HT1080 (cell line): Measurements from ENCODE around the gene IGFN1. TPM values are rescaled to one million over a fixed set of nuclear protein-coding genes. Genes with fewer than 3 reads are reported as not detected.
"Not testable (repeated sequence)": the region's sequence is repeated elsewhere in the genome, so short reads cannot be mapped to it uniquely, and the experiment has no call there.

ENCODE experiments used
- DNase-seq: peaks from one replicate; pipeline ENCODE4 v3.0.0-alpha.2; 2015; ENCODE audit warnings: low read depth
- total RNA-seq: library from RNA; depleted of rRNA; stranded (reverse); fragments of >200 nt; shearing (Covaris generic); gene quantifications from 2 replicates; pipeline ENCODE4 v1.2.3, GENCODE V29; 2014

The IGFN1 gene
- total RNA-seq, 1 experiment from 2014 or later: 0.14 TPM

- DNase-seq: no peak
These were observed 25.9 kb downstream of the IGFN1 start for GRCh38 chr1:201216395-201217085.

GRCh38 chr1:201217146-201217545 is 26.5 kb downstream of the IGFN1 start:
- DNase-seq: no peak

DNA sequence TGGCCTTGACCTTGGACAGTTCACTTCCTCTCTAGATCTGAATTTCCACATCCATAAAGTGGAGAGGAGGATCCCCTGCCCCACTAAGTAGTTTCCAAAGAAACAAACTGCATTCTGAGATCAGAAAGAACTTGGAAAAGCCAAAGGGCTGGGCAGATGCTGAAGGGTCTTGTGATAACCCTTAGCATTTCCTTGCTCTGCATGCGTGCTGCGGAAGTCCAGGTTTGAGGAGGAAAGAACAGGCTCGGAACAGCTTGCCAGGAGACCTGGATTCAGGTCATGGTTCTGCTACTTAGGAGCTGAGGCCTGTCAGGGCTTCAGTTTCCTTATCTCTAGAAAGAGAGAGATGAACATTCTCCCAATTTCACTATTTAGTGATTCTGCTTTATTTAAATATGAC is 27.2 kb downstream of the IGFN1 start:
- no peak for DNase-seq

DNA sequence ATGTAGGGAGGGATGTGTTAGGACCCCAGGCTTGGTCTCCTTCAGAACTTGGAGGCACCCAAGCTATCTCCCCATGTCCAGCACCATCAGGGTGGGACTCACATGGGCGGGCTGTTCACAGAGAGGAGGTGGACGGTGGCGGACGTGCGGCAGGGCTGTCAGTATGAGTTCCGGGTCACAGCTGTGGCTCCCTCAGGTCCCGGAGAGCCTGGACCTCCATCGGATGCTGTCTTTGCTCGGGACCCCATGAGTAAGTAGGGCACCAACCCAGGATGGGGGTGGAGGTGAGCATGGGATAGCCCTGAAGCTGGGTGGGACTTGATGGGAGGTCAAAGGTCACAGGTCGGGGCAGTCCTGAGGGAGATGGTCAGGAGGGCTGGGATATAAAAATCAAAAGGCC is 27.8 kb downstream of the IGFN1 start:
- no peak for DNase-seq

DNA sequence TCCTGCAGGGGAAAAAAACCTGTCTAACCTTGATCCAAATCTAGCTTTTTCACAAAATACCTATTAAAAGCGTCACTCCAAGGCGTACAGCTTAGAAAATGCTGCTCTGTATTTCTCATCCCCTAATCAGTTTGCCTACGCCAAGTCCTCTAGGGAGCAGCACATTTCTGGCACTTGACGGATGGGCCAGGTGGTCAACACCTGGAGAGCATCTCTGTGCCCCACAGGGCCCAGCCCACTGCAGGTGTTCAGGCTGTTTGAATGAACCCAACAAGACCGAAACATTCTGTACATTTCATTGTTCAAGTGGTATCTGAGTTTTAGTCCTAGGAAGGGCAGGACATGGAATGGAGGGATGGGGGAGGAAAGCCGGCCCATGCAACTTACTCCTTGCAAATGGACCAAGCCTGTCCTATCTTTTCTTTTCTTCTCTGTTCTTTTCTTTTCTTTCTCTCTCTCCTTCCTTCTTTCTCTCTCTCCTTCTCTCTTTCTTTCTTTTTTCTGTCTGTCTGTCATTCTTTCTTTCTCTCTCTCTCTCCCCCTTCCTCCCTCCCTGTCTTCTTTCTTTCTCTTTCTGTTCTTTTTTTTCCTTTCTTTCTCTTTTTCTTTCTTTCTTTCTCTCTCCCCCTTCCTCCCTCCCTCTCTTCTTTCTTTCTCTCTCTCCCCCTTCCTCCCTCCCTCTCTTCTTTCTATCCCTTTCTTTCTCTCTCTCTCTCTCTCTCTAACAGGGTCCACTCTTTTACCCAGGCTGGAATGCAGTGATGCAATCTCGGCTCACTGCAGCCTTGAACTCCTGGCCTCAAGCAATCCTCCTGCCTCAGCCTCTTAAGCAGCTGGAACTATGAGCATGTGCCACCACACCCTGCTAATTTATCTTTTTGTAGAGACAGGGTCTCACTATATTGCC is 29.1 kb downstream of the IGFN1 start:
- DNase-seq: no peak

GRCh38 chr1:201220388-201220715 is 29.7 kb downstream of the IGFN1 start:
- DNase-seq: no peak

GRCh38 chr1:201221201-201221846 is 30.7 kb downstream of the IGFN1 start:
- DNase-seq: no peak

- no peak for DNase-seq
These were observed 31.5 kb downstream of the IGFN1 start for GRCh38 chr1:201222125-201222524.

- DNase-seq: no peak
These were observed 33.4 kb downstream of the IGFN1 start for GRCh38 chr1:201223852-201224665.

GRCh38 chr1:201224666-201225370 is 34.2 kb downstream of the IGFN1 start:
- DNase-seq: no peak

- DNase-seq: no peak
These were observed 35.5 kb downstream of the IGFN1 start for GRCh38 chr1:201226178-201226514.

DNA sequence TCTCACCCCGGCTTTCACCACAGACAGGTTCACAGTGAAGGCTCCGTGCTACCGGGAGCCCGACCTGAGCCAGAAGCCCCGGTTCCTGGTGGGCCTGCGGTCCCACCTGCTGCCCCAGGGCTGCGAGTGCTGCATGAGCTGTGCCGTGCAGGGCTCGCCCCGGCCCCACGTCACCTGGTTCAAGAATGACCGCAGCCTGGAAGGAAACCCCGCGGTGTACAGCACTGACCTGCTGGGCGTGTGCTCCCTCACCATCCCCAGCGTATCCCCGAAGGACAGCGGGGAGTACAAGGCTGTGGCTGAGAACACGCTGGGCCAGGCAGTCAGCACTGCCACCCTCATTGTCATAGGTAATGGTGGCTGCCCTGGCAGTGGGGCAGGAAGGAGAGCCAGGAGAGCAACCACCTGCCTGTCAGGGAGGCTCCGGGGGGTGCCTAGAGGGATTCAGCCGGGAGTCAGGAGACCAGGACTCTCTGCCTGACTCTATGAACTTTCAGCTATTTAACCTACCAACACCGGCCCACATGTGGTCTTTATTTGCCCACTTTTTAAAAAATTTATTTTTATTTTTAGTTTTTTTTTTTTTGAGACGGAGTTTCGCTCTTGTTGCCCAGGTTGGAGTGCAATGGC is 36.4 kb downstream of the IGFN1 start:
- DNase-seq: no peak

DNA sequence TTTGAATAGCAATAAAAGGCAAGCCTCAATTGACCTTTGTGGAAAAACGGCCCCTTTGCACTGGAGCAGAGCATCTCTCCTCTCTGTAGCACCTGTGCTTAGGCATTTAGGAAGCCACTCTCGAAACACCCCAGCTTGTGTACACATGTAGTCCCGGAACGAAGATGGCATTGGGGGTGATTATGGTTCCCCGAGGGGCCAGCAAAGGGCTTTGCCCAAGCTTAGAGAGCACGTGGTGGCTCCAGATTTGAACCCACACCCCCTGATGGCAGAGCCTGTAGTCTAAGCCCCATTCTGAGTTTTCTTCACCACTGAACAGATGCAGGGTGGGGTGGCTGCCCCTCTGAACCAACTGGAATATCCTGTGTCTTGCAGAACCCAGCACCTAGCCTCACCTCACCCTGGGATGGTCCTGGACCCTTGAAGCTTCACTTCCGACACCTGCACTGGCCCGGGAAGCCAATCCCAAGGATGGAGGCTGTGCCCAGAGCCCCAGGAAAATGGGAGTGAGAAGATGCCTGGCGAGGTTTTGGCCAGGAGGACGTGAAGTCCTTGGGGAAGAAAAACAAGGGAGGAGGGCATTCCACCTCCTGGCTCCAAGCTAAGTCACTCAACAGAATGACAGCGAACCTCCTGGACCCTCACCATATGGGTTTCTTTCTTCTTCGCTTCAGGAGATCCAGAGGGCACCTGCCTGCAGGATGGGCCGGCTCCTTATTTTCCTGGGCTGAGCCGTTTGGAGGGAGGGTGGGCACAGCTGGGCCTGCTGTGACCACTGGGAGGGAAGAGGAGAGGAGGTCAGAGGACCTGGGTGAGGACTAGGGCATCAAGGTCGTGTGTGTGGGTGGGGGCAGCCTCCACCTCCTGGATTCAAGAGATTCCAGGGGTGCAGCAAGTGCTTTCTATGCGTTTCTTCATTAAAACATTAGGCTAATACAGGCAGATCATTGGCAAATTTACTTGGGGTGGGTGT is 37.7 kb downstream of the IGFN1 start:
- DNase-seq: no peak

DNA sequence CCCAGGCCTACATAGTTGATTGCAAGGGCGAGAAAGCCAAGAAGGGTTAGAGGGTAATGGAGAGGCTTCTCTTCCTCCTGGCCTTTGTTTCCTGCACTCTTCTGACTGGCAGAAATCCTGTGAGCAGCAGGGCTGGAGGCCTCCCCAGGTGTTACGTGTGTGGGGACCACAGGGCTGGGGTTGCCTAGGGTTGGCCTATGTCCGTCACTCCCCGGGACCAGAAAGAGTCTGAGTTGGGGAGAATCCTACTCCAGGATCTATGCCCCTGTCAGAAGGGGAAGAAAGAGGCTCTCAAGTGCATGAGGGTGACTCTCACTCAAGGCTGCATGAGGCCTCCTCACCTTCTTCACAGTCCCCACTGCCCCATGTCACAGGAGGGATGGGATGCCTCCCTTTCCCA is 38.5 kb downstream of the IGFN1 start:
- no peak for DNase-seq

- peak; percentile 74 for DNase-seq
These were observed 39.4 kb downstream of the IGFN1 start for GRCh38 chr1:201229771-201230635.

GRCh38 chr1:201230676-201231075 is 40.1 kb downstream of the IGFN1 start:
- no peak for DNase-seq

DNA sequence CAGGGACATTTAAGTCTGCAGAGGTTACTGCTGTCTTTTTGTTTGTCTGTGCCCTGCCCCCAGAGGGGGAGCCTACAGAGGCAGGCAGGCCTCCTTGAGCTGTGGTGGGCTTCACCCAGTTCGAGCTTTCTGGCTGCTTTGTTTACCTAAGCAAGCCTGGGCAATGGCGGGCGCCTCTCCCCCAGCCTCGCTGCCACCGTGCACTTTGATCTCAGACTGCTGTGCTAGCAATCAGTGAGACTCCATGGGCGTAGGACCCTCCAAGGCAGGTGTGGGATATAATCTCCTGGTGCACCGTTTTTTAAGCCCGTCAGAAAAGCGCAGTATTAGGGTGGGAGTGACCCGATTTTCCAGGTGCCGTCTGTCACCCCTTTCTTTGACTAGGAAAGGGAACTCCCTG is 49.0 kb downstream of the IGFN1 start:
- DNase-seq: not testable (repeated sequence)

- DNase-seq: no peak
These were observed 49.5 kb downstream of the IGFN1 start for GRCh38 chr1:201240171-201240570.
